H9 (cell line): ENCODE measurements around the gene SLC35G6. TPM values are rescaled to one million over a fixed set of nuclear protein-coding genes. Genes with fewer than 3 reads are reported as not detected.

Experiments
- DNase-seq: peaks from one replicate; pipeline ENCODE4 v3.0.0-alpha.2; 2017
- H2AFZ ChIP-seq: one replicate; pipeline ENCODE4 v1.6.1; 2013; ENCODE audit warnings: mild to moderate bottlenecking, low read length, control low read depth, moderate library complexity
- H2AK5ac ChIP-seq: 2 replicates; pipeline ENCODE4 v1.6.1; 2013; ENCODE audit warnings: low read length, control low read depth, mixed read lengths; ENCODE audit not compliant: insufficient read length
- H2BK120ac ChIP-seq: one replicate; pipeline ENCODE4 v1.6.1; 2013; ENCODE audit warnings: low read depth, mild to moderate bottlenecking, low read length, control low read depth, inconsistent platforms; ENCODE audit not compliant: poor library complexity, severe bottlenecking
- H2BK12ac ChIP-seq: 2 replicates; pipeline ENCODE4 v1.6.1; 2013; ENCODE audit warnings: low read length, control low read depth, mixed read lengths, low read depth; ENCODE audit not compliant: insufficient read length
- H2BK15ac ChIP-seq: 2 replicates; pipeline ENCODE4 v1.6.1; 2013; ENCODE audit warnings: low read depth, low read length, control low read depth
- H2BK20ac ChIP-seq: one replicate; pipeline ENCODE4 v1.6.1; 2013; ENCODE audit warnings: low read depth, mild to moderate bottlenecking, low read length, control low read depth, inconsistent platforms; ENCODE audit not compliant: poor library complexity, severe bottlenecking
- H2BK5ac ChIP-seq: 2 replicates; pipeline ENCODE4 v1.6.1; 2013; ENCODE audit warnings: low read length, control low read depth, mixed read lengths; ENCODE audit not compliant: insufficient read length
- H3K14ac ChIP-seq: 2 replicates; pipeline ENCODE4 v1.6.1; 2013; ENCODE audit warnings: low read length, control low read depth; ENCODE audit not compliant: insufficient read depth
- H3K18ac ChIP-seq: 2 replicates; pipeline ENCODE4 v1.6.1; 2013; ENCODE audit warnings: low read depth, mild to moderate bottlenecking, mixed read lengths, low read length, control low read depth; ENCODE audit not compliant: insufficient read length
- H3K23ac ChIP-seq: 2 replicates; pipeline ENCODE4 v1.6.1; 2013; ENCODE audit warnings: low read length, control low read depth, mixed read lengths, low read depth; ENCODE audit not compliant: insufficient read length
- H3K23me2 ChIP-seq: 2 replicates; pipeline ENCODE4 v1.6.1; 2013; ENCODE audit warnings: low read depth, mild to moderate bottlenecking, mixed read lengths, low read length, control low read depth; ENCODE audit not compliant: insufficient read length, poor library complexity, severe bottlenecking
- H3K27ac ChIP-seq: 2 replicates; pipeline ENCODE4 v1.5.1; 2013; ENCODE audit warnings: low read length, control low read depth, mixed read lengths, low read depth; ENCODE audit not compliant: insufficient read length
- H3K27me3 ChIP-seq: 2 replicates; pipeline ENCODE4 v1.6.1; 2013; ENCODE audit warnings: low read length, control low read depth, inconsistent platforms; ENCODE audit not compliant: insufficient read depth
- H3K4ac ChIP-seq: 2 replicates; pipeline ENCODE4 v1.6.1; 2013; ENCODE audit warnings: low read depth, mild to moderate bottlenecking, control low read depth, inconsistent platforms, low read length, moderate library complexity
- H3K4me1 ChIP-seq: 2 replicates; pipeline ENCODE4 v1.6.1; 2013; ENCODE audit warnings: low read length, control low read depth, inconsistent platforms; ENCODE audit not compliant: insufficient read depth
- H3K4me2 ChIP-seq: 2 replicates; pipeline ENCODE4 v1.6.1; 2013; ENCODE audit warnings: low read length, control low read depth, mixed read lengths; ENCODE audit not compliant: insufficient read length, insufficient read depth
- H3K56ac ChIP-seq: 2 replicates; pipeline ENCODE4 v1.6.1; 2013; ENCODE audit warnings: low read depth, mild to moderate bottlenecking, mixed read lengths, low read length, control low read depth; ENCODE audit not compliant: insufficient read length
- H3K79me1 ChIP-seq: 2 replicates; pipeline ENCODE4 v1.6.1; 2013; ENCODE audit warnings: low read depth, mild to moderate bottlenecking, moderate library complexity, low read length, control low read depth, inconsistent platforms; ENCODE audit not compliant: insufficient read depth, poor library complexity, severe bottlenecking
- H3K79me2 ChIP-seq: 2 replicates; pipeline ENCODE4 v1.6.1; 2013; ENCODE audit warnings: low read length, control low read depth, inconsistent platforms; ENCODE audit not compliant: insufficient read depth
- H3K9ac ChIP-seq: 2 replicates; pipeline ENCODE4 v1.6.1; 2013; ENCODE audit warnings: low read length, control low read depth, mixed read lengths; ENCODE audit not compliant: insufficient read length; ENCODE audit errors: extremely low read depth
- H3K9me3 ChIP-seq: one replicate; pipeline ENCODE4 v1.6.1; 2013; ENCODE audit warnings: low read depth, low read length, inconsistent platforms; ENCODE audit not compliant: control insufficient read depth
- H3T11ph ChIP-seq: one replicate; pipeline ENCODE4 v1.6.1; 2013; ENCODE audit warnings: mild to moderate bottlenecking, low read length, control low read depth, inconsistent platforms
- H4K20me1 ChIP-seq: one replicate; pipeline ENCODE4 v1.6.1; 2013; ENCODE audit not compliant: control insufficient read depth, insufficient read length, insufficient read depth
- H4K5ac ChIP-seq: 2 replicates; pipeline ENCODE4 v1.6.1; 2013; ENCODE audit warnings: low read depth, mild to moderate bottlenecking, mixed read lengths, low read length, control low read depth; ENCODE audit not compliant: insufficient read length
- H4K8ac ChIP-seq: replicated peaks from 2 replicates; pipeline ENCODE4 v1.6.1; 2013; ENCODE audit warnings: low read length, control low read depth, mixed read lengths, low read depth; ENCODE audit not compliant: insufficient read length
- H4K91ac ChIP-seq: 2 replicates; pipeline ENCODE4 v1.6.1; 2013; ENCODE audit warnings: low read depth, mild to moderate bottlenecking, moderate library complexity, mixed read lengths, low read length, control low read depth; ENCODE audit not compliant: insufficient read length
- H3K27ac Mint-ChIP-seq, 3 experiments: 2 replicates in 2 of 3; 3 replicates in 1 of 3; pipeline ENCODE4 v1.8.0; 2020 to 2021; ENCODE audit warnings: mixed read lengths in 3 of 3, mild to moderate bottlenecking in 1 of 3, moderate library complexity in 1 of 3
- H3K27me3 Mint-ChIP-seq: 2 replicates; pipeline ENCODE4 v1.8.0; 2021; ENCODE audit warnings: low read depth, mild to moderate bottlenecking, moderate library complexity, mixed read lengths
- H3K36me3 Mint-ChIP-seq, 3 experiments: 2 replicates in 2 of 3; 3 replicates in 1 of 3; pipeline ENCODE4 v1.8.0; 2020 to 2021; ENCODE audit warnings: low read depth in 3 of 3, mixed read lengths in 3 of 3; ENCODE audit not compliant: insufficient read depth in 1 of 3
- H3K4me1 Mint-ChIP-seq, 2 experiments: 2 replicates each; pipeline ENCODE4 v1.8.0; 2020; ENCODE audit warnings: mixed read lengths in 2 of 2
- H3K4me3 Mint-ChIP-seq, 2 experiments: 2 replicates in 1 of 2; 3 replicates in 1 of 2; pipeline ENCODE4 v1.8.0; 2020 to 2021; ENCODE audit warnings: mild to moderate bottlenecking in 2 of 2, mixed read lengths in 2 of 2, moderate library complexity in 1 of 2
- H3K9me3 Mint-ChIP-seq, 2 experiments: 2 replicates in 1 of 2; 3 replicates in 1 of 2; pipeline ENCODE4 v1.8.0; 2020; ENCODE audit warnings: mild to moderate bottlenecking in 2 of 2, mixed read lengths in 2 of 2, moderate library complexity in 1 of 2
- WGBS: extraction: QIAGEN DNeasy Blood & Tissue Kit; methylation state at CpG from one replicate; pipeline ENCODE4 v1.1.7; 2013; ENCODE audit warnings: missing lambda C conversion rate, low lambda C conversion rate, mixed read lengths; ENCODE audit not compliant: insufficient read length; ENCODE audit errors: extremely low coverage; 5-methylcytosine and 5-hydroxymethylcytosine counted together
- total RNA-seq: library from RNA; stranded (reverse); gene quantifications from 2 replicates; pipeline ENCODE4 v1.2.1, GENCODE V29; 2021
- TF ChIP-seq, protein P1 (sequence below): fragments of 200-600 bp; sonication (generic); conservative IDR thresholded peaks from 3 replicates; pipeline ENCODE4 v1.8.0; 2021; ENCODE audit warnings: antibody characterized with exemption, mild to moderate bottlenecking

SLC35G6 gene
- total RNA-seq, 1 experiment from 2014 or later: not detected

DNA sequence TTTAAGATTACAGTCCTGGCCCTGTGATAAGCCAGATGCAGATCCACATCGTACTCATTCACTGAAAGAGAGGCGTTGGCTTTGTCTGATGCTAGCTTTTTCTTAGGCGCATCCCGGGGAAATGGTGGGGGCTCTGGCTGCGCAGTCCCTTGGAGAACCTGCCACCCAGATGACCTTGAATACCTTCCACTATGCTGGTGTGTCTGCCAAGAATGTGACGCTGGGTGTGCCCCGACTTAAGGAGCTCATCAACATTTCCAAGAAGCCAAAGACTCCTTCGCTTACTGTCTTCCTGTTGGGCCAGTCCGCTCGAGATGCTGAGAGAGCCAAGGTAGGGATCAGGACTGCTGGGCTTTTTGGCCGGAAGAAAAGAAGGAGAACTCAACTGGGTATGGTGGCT lies 26.9 kb downstream of the SLC35G6 start:
- Histone ChIP-seq H2BK20ac (no peak overlapping the region), H3K56ac (no peak overlapping the region), H3K27me3 (no peaks in the 10 kb centered on the region), H2BK12ac (no peak overlapping the region), H3K79me1 (no peaks in the 10 kb centered on the region), H3K4me1 (no peaks in the 10 kb centered on the region), H3T11ph (no peak overlapping the region), H4K91ac (no peak overlapping the region), H2AFZ (no peak overlapping the region), H4K20me1 (no peaks in the 10 kb centered on the region), H4K8ac (no peak overlapping the region), H3K9me3 (no peaks in the 10 kb centered on the region), H3K23ac (no peak overlapping the region), H2BK15ac (no peak overlapping the region), H2BK5ac (no peak overlapping the region), H2AK5ac (no peak overlapping the region), H3K4ac (no peak overlapping the region), H3K14ac (no peak overlapping the region), H3K23me2 (no peaks in the 10 kb centered on the region), H3K79me2 (no peaks in the 10 kb centered on the region), H4K5ac (no peak overlapping the region), H3K4me2 (no peak overlapping the region), H3K18ac (no peak overlapping the region), H2BK120ac (no peak overlapping the region), H3K27ac (no peak overlapping the region), H3K9ac (no peak overlapping the region)
- TF ChIP-seq, protein P1, sequence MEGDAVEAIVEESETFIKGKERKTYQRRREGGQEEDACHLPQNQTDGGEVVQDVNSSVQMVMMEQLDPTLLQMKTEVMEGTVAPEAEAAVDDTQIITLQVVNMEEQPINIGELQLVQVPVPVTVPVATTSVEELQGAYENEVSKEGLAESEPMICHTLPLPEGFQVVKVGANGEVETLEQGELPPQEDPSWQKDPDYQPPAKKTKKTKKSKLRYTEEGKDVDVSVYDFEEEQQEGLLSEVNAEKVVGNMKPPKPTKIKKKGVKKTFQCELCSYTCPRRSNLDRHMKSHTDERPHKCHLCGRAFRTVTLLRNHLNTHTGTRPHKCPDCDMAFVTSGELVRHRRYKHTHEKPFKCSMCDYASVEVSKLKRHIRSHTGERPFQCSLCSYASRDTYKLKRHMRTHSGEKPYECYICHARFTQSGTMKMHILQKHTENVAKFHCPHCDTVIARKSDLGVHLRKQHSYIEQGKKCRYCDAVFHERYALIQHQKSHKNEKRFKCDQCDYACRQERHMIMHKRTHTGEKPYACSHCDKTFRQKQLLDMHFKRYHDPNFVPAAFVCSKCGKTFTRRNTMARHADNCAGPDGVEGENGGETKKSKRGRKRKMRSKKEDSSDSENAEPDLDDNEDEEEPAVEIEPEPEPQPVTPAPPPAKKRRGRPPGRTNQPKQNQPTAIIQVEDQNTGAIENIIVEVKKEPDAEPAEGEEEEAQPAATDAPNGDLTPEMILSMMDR: no peak
- no peak overlapping the region for H3K4me3 Mint-ChIP-seq
- no peaks in the 10 kb centered on the region for H3K27me3 Mint-ChIP-seq
- no peak for DNase-seq
- no peaks in the 10 kb centered on the region for H3K4me1 Mint-ChIP-seq
- no peak overlapping the region; a peak in 1 of 7 replicates for H3K27ac Mint-ChIP-seq
- no CpG with 5 or more reads among the region's 11 CpGs for WGBS
- H3K36me3 Mint-ChIP-seq: peaks cover 58 to 95% (median 93%) of the 10 kb centered on the region in 3 experiments
- H3K9me3 Mint-ChIP-seq: no peaks in the 10 kb centered on the region
